HG02852 (cell line): ENCODE data around the gene CCDC71L.

Experiments
- ATAC-seq: cut with Tn5 transposase; IDR thresholded peaks from one replicate; pipeline ENCODE4 v1.9.1; 2021; ENCODE audit warnings: mild to moderate bottlenecking, moderate library complexity; ENCODE audit not compliant: unreplicated experiment

CCDC71L gene

DNA sequence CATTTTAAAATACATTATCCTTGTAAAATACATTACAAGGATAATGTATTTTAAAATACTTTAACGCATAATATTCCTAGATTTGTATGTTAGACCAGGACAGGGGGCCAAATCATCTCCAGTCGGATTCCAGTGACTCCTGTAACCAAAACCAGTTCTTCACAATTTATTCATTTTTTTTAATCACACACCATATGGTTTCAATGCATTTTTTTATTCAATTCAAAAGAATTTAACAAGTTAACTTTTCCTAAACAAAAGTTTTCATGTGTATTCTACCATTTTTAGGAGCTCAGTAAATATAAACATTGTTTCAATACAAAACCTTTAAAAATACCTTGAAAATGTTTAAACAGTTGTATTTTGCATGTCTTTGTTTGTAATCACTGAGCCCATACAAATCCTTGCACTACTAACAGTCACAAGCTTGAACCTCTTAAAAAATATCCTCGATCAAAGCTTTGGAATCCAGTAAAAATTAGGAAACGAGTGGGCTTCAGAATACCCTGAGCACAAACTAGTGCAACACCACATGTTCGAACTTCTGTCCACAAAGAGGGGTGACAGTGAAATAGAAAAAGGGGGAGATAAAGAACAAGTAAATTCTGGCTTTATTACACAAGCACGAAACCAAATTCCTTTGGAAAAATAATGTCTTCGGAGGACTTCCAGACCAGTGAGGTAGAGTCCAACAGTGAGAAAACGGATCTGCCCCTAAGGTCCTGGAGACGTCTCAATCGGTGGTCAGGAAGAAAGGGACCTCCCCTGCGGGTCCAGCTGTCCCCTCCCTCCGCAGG lies 1.6 kb downstream of the CCDC71L start:
- no peak for ATAC-seq

DNA sequence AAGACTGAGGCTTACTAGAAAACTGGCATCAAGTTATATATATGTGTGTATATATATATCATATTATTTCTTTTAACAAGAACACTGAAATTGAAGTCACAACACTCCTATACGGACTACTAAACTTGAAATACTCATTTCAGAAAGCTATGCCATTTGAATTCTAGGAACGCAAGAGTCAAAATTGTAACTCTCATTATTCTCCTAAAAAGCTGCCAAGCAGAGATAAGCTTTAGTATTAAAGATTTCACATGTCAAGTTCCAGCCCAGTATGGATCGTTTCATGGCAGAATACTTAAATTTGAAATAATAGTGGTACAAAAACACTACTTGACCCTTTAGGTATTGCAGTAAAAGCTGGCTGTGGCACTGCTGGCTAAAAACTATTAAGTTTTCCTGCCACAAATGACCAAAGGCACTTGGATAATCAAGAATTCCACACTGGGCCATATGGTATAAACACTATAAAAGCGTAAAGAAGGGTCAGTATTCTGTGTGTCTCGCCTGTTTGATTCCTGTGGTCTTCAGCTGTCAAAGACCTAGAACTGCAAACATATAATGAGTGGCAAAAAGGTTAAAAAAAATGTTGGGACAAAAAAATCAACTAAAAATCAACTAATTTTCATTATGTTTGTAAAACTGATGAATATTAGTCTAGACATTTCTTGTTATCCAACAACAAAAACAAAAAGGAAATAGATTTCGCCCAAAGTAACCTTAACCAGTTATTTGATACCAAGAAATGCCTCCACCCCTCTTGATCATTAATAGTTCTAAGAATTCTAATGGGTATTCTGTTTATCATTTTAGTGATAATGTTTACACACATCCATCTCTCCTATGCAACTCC lies 2.4 kb downstream of the CCDC71L start:
- ATAC-seq, result no peak

DNA sequence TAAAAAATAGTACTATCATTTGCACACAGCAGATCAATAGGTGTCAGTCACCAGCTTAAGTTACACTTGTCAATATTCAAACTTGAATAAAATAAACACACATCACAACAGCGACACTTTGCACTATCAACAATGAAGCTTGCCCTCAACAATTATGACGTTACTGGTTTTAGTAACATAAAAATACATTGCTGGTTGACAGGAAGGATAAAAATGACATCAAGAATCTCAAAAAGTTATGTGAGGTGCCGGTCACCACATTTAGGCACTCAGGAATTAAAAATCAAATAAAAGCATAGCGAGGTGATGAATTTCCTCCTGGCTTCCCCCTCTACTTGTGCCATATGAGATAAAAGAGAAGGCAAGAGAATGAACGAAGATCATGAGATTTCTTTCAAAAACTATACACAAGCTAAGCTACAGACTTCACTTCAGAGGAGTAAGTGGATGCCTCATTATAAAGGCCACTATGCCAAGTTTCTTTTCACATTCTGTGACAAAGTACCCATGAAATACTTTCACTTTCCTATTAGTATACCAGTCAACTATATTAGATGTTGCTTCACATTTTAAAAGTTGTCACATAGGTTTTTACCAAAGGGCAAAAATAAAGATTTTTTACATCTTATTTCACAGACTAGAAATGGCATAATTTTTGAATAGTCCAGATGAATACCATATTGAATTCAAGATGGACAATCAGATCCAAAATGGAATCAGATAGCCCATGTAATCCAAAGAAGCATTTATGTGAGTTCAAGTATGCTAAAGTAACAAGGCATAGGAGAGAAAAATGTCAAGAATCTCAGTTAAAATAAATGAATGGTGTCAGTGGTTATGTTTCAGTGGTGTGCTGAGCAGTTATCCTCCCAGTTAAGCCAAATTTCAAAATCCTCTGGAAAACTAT lies 3.6 kb downstream of the CCDC71L start:
- ATAC-seq, result no peak

DNA sequence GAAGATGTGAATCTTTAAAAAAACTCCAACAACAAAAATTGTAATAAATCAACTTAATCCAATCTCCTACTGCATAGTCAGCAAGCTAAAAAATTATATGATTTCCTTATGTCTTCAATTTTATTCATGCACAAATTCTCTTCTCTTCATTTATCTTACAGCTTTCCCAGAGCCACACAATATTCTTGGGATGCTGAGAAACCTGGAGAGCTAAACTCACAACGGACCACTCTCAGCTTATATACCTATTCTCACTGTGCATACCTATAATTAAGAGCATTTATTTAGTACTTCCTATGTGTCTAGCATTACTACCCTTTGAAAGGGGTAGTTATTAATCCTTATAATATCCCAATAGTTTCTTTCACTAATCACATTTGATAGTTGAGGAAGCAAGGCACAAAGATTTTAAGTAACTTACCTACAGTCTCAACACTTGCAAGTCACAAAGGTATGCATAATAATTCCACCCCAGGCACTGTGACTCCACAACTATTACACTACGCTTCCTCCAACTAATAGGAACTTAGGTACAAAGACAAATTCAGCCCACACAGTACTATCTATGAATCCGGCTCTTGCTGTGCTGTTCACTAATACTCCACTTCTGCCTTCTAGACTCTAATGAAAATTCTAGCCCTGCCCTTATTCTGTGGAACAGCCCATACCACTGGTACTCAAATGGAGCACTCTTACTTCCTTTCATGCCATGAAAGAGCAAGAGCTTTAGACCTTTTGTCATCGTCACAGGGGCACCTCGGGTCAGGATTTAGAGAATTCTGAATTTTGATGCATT lies 5.1 kb downstream of the CCDC71L start:
- no peak for ATAC-seq

DNA sequence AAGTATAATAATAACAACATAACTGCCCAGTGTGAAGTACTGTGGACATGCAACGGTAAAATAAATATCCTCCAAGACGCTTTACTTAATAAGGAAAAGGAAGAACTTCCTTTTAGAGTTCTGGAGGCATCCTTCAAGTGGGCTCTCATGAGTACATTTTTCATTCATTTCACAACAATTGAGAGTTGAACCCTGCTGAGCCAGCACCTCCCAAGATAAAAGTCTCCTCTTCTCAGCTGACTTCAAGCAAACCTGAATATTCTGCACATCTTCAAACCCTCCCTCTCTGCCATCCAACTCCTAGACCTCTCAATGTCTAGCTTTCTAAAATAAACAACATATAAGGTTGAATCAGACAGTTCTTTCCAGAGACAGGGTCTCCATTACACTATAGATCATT lies 7.5 kb downstream of the CCDC71L start:
- no peak for ATAC-seq

DNA sequence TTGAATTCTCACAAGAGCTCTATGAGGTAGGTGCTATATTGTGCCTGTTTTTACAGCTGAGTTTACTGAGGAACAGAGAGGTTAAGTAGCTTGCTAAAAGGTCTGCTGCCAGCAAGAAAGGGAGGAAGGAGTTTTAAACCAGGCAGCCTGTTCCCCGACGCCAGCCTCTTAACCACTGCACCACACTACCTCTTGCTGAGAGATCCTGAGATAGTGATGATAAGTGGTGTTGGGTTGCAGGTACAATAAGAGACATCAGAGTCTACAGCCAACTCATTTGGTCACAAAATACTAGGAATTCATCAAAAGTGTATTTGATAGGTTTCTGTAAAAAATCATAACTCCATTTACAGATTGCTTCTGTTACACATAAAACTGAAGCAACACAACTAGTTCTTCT lies 8.0 kb downstream of the CCDC71L start:
- no peak for ATAC-seq

DNA sequence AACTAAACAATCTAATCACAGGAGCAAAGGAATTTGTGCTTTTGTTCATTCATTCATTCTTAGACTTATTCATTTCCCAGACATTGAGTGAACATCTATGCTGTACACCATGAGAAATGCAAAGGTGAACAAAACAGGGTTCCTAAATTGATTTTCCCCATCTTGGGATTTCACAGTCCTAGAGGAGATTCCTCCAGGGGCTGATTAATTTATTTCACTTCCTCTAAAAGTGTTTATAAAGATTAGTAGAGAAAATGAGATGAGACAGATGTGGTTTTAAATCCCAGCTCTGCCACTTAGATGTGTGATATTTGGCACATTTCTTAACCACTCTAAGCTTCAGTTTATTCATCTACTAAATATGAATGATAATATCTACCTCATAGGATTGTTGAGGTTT lies 8.9 kb downstream of the CCDC71L start:
- ATAC-seq, result no peak

DNA sequence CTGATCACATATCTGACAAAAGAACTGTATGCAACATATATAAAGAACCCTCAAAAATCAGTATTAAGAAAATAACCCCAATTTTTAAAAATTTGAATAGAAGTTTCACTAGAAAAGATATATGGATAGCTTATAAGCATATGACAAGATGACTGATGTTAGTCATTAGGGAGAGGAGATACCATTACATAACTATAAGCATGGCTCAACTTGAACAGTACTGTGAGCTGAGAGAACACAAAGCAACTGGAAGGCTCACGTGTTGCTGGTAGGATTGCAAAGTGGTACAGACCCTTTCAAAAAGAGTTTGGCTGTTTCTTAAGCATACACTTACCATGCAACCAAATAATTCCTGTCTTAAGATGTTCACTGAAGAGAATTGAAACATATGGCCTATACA lies 14.7 kb downstream of the CCDC71L start:
- no peak for ATAC-seq

DNA sequence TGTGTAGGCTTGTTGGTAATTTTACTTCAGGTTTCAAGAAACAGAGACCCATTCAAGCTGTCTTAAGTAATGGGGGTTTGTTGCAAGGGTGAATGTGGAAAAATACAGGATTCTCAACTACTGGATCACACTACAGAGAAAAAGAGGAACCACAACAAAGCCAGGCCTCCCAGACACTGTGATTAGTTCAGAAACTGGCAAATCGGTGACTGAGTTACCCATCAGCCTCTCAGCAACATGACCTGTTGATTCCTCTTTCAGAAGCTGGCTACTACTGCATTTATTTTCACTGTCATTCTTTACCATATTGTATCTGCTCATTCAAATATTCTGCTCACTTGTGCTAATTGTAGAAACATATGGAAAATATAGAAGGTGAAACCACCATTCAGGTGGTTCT lies 16.0 kb downstream of the CCDC71L start:
- ATAC-seq, result no peak

DNA sequence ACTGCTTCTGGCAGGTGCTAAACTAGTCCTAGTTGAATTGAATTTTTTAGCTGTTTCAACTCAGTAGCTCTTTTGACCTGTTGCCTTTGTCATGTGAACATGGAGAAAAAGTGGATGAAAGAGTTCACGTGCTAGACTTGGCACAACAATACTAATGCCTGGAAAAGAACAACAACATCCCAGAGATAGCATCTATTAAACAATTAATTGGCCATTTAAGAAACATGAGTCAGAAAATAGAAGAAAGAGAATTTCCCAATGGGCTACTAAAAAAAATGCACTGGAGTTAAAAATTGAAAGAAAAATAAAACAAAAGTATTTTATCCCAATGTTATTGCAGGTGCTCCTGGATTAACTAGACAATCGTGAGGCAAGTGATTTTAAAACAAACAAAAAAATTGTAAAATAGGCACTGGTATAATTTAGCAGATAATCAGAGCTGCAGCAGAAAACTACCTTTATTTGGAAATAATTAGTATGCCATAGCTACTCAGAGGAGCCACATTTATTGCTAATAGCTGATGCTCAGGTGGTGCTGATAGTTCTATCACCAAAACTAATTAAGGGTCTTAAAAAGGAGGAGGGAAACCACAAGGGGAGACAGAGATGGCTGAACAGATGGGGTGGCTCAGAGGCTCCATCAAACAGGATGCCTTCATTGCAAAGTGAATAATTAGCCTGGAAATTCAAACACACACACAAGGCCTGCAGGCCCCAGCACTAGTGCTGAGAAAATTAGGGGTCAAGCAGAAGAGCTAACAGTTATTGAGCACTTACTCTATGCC lies 17.6 kb downstream of the CCDC71L start:
- ATAC-seq, result no peak

DNA sequence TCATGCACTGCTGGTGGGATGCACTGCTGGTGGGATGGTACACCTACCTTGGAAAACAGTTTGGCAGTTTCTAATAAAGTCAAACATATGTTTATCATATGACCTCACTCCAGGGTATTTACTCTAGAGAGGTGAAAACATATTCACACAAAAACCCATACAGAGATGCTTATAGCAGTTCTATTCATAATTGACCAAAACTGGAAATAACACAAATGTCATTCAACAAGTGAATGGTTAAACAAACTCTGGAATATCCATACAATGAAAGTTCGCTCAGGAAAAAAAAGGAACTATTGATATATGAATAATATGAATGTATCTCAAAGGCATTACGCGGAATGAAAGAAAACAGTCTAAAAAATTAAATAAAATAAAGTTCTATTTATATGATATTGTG lies 19.5 kb downstream of the CCDC71L start:
- no peak for ATAC-seq

DNA sequence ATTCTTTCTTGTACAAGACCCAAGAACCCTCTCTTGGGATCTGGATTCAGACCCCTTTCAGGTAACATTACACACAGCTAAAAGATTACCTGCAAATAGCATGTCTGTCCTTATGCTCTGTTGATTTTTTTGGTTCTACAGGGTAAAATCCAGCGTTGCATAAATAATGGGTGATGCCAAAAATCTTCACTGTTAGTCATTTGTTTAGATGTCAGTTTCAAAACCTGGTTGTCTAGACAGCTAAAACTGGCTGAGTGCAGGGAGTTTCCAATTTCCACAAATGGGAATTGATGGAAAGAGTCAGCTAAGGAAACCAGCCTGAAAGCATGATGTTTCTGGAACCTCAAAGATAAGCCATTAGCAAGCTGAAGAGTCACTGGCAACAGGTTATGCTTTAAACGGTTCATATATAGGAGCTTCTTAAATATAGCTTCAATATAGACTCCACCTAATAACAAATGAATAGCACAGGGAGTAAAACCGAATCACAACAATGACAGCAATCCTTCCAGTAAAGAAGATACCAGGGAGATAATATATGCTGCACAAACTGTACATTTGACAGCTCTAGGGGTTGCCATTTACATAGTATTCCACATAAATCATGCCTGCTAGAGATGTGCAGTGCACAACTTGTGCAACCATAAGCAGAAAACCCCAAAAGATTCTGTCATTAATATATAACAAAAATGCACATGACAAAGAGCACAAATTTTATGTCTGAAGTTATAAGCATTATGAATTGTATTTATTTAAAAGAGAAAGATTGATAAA lies 20.4 kb downstream of the CCDC71L start:
- ATAC-seq, result no peak

DNA sequence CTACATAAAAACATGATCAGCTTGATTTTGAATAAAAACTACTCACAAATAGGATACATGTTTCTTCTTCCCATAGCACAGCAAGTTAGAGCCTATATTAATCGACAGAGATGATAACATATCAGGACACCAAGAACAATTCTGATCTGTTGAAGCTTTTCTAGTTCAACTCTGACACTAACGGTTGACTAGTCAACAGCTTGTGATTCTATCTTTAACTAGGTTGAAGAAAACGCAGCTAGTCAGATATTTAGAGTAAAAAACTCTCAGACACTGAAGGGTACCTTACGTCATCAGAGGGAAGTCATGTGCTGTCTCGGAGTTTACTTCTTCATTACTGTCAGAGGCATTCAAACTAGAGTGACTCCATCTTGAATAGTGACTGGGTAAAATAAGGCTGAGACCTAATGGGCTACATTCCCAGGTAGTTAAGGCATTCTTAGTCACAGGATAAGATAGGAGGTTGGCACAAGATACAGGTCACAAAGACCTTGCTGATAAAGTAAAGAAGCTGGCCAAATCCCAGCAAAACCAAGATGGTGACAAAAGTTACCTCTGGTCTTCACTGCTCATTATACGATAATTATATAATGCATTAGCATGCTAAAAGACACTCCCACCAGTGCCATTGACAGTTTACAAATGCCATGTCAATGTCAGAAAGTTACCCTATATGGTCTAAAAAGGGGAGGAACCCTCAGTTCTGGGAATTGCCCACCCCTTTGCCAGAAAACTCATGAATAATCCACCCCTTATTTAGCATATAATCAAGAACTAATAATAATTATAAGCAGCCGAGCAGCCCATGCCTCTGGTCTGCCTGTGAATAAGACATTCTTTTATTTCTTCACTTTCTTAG lies 21.3 kb downstream of the CCDC71L start:
- no peak for ATAC-seq

DNA sequence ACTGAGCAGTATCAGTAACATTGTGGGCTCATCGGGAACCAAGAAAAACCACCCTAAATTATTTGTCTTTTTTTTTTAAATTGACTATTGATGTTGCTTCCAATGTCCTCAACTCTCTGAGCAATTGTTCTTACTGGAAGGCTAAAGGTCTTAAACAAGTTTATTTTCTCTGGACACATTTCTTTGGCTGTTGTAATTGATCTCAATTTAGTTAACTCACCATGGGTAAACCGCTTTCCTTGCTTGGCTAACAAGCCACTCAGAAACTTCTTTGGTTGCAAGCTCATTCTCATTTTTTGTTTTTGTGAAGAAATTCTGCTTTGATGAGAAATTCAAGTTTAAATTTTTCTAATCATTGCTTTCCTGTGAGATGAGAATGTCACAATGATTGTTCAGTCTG lies 25.5 kb downstream of the CCDC71L start:
- no peak for ATAC-seq

DNA sequence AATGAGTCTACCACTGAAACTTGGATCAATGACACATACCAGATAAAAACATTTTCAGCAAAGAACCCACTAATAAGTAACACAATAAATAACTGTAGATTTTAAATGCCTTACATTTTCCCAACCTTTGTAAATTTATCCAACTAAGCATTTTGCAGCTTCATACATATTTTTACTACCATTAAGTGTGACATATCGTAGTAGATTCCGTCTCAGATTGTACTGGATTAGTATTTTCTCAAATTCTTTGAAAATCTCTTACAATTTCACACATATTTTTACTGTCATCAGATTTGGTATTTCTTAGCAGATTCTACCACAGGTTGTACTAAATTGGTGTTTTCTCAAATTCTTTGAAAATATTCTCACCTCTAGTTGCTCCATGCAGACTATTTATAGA lies 26.0 kb downstream of the CCDC71L start:
- no peak for ATAC-seq

DNA sequence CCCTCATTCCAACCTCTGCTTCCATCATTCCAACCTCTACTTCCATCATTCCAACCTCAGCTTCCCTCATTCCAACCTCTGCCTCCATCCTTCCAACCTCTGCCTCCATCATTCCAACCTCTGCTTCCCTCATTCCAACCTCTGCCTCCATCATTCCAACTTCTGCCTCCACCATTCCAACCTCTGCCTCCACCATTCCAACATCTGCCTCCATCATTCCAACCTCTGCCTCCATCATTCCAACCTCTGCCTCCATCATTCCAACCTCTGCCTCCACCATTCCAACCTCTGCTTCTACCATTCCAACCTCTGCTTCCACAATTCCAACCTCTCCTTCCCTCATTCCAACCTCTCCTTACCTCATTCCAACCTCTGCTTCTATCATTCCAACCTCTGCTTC lies 30.3 kb downstream of the CCDC71L start:
- no peak for ATAC-seq

DNA sequence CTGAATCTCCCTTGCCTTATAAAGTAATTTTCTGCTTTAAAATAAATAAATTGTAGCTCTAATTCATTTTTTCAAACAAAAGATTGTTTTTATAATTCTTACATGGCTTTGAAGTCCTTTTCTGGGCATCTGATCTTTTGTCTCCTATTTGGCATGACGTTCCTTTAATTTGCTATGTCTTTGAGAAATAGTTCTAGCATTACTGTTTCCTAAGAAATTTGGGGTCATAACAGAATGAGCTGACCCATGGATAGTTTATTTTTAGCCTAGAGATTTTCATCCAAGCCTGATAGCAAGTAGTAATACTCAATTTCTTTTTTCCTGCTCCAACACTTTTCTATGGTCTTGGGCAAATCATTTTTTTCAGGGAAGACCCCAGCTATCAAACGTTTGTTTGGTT lies 31.4 kb downstream of the CCDC71L start:
- ATAC-seq, result no peak
